ENCODE results near the gene ACSL3.

GRCh38 chr2:222992137-222992536 is 131.3 kb downstream of the ACSL3 start:
- TF ChIP-seq CTCF (IDR thresholded peaks at IDR 0.05) (no peak), POLR2AphosphoS5 (IDR thresholded peaks at IDR 0.05) (no peak)

Measured in sigmoid colon (tissue), 4 donors.